Endothelial cell of umbilical vein (primary cell): ENCODE measurements around the gene ZFP1. TPM values are rescaled to one million over a fixed set of nuclear protein-coding genes. Genes with fewer than 3 reads are reported as not detected.

Experiments used
- BruUV-seq: library from RNA; stranded (reverse); fragments of 400-500 nt; replicated peaks from 2 replicates; lab custom pipeline; 2021; lab: Mats Ljungman, UMichigan
- CTCF ChIA-PET: fragments of 300-600, 350-600 bp; sonication (Branson Sonifier 250); formaldehyde crosslinking; loops from one replicate; lab custom pipeline; 2021; ENCODE audit warnings: antibody characterized with exemption, inconsistent platforms; lab: Charles Lee
- POLR2A ChIA-PET: fragments of 300-600, 350-600 bp; sonication (Branson Sonifier 250); formaldehyde crosslinking; loops from one replicate; lab custom pipeline; 2021; ENCODE audit warnings: antibody characterized with exemption, inconsistent platforms; lab: Charles Lee
- DNase-seq: peaks from one replicate; pipeline ENCODE4 v3.0.0-alpha.2; 2011; ENCODE audit warnings: low read depth, low spot score
- FAIRE-seq: peaks from 2 replicates; lab custom pipeline; 2011; peaks lifted over from hg19 to GRCh38; lab: Jason Lieb, UNC
- H2AFZ ChIP-seq: 2 replicates; pipeline ENCODE4 v1.6.0; 2012; ENCODE audit warnings: low read depth, low read length, control low read depth, inconsistent platforms
- H3K27ac ChIP-seq: 2 replicates; pipeline ENCODE4 v1.5.1; 2011; ENCODE audit warnings: low read depth, mild to moderate bottlenecking, control low read depth, low read length, moderate library complexity; ENCODE audit not compliant: insufficient read depth
- H3K27me3 ChIP-seq, 2 experiments: 2 replicates each; pipeline versions ENCODE4 v1.6.0 to v1.6.1; 2011; ENCODE audit warnings: low read length in 2 of 2, mixed read lengths in 1 of 2; ENCODE audit not compliant: control insufficient read depth in 2 of 2, insufficient read depth in 2 of 2
- H3K36me3 ChIP-seq, 2 experiments: 2 replicates in 1 of 2; 3 replicates in 1 of 2; pipeline ENCODE4 v1.5.1; 2011; ENCODE audit warnings: low read length in 2 of 2, mild to moderate bottlenecking in 1 of 2, moderate library complexity in 1 of 2; ENCODE audit not compliant: control insufficient read depth in 2 of 2, insufficient read depth in 2 of 2; ENCODE audit errors: extremely low read depth in 1 of 2
- H3K4me1 ChIP-seq: 3 replicates; pipeline ENCODE4 v1.5.1; 2011; ENCODE audit warnings: mild to moderate bottlenecking, low read length; ENCODE audit not compliant: control insufficient read depth, insufficient read depth; ENCODE audit errors: extremely low read depth
- H3K4me2 ChIP-seq: 2 replicates; pipeline ENCODE4 v1.6.1; 2011; ENCODE audit warnings: low read length, control low read depth, mixed read lengths; ENCODE audit not compliant: insufficient read depth
- H3K4me3 ChIP-seq, 3 experiments: fragments of 200-600 bp in 1 of 3; sonication (generic), shearing (Covaris generic) in 1 of 3; replicated peaks in 1 of 3; 2 replicates each; pipeline ENCODE4 v1.5.1; 2011 to 2016; ENCODE audit warnings: control low read depth in 3 of 3, low read length in 3 of 3, mild to moderate bottlenecking in 2 of 3, inconsistent platforms in 1 of 3, low read depth in 1 of 3, moderate library complexity in 1 of 3; ENCODE audit not compliant: insufficient read depth in 1 of 3
- H3K79me2 ChIP-seq: 2 replicates; pipeline ENCODE4 v1.6.0; 2012; ENCODE audit warnings: low read length, inconsistent platforms; ENCODE audit not compliant: control insufficient read depth, insufficient read depth
- H3K9ac ChIP-seq: replicated peaks from 2 replicates; pipeline ENCODE3; 2011; ENCODE audit warnings: low read length, control low read depth; ENCODE audit not compliant: insufficient read depth; ENCODE audit errors: extremely low read depth
- H3K9me1 ChIP-seq: replicated peaks from 3 replicates; pipeline ENCODE4 v1.6.0; 2011; ENCODE audit warnings: mild to moderate bottlenecking, low read length; ENCODE audit not compliant: control insufficient read depth, insufficient read depth; ENCODE audit errors: extremely low read depth
- H3K9me3 ChIP-seq: replicated peaks from 2 replicates; pipeline ENCODE4 v1.5.1; 2012; ENCODE audit warnings: low read length, inconsistent platforms; ENCODE audit not compliant: control insufficient read depth, insufficient read depth
- H4K20me1 ChIP-seq: replicated peaks from 2 replicates; pipeline ENCODE3; 2011; ENCODE audit warnings: mild to moderate bottlenecking, low read length; ENCODE audit not compliant: control insufficient read depth, insufficient read depth; ENCODE audit errors: extremely low read depth
- CTCF ChIP-seq, 2 donors: IDR thresholded peaks; 1 replicate in 1 of 2; 2 replicates in 1 of 2; pipeline ENCODE4 v1.5.1; 2011; ENCODE audit warnings: low read length in 2 of 2, mild to moderate bottlenecking in 2 of 2, moderate library complexity in 2 of 2, control low read depth in 1 of 2, inconsistent platforms in 1 of 2, low read depth in 1 of 2; ENCODE audit not compliant: insufficient read depth in 1 of 2; ENCODE audit errors: extremely low read depth in 1 of 2
- EZH2 ChIP-seq: IDR thresholded peaks from 2 replicates; pipeline ENCODE4 v1.6.1; 2012; ENCODE audit warnings: borderline replicate concordance, low read depth, mild to moderate bottlenecking, moderate library complexity, low read length, inconsistent platforms; ENCODE audit not compliant: severe bottlenecking
- FOS ChIP-seq: IDR thresholded peaks from 2 replicates; pipeline ENCODE4 v1.6.1; 2011; ENCODE audit warnings: mild to moderate bottlenecking, low read length, moderate library complexity, borderline replicate concordance; ENCODE audit not compliant: insufficient read depth
- GATA2 ChIP-seq: IDR thresholded peaks from 2 replicates; pipeline ENCODE4 v1.7.0; 2011; ENCODE audit warnings: low read depth, mild to moderate bottlenecking, moderate library complexity, mixed read lengths, low read length; ENCODE audit not compliant: insufficient read length, insufficient read depth
- JUN ChIP-seq: IDR thresholded peaks from 2 replicates; pipeline ENCODE4 v1.6.1; 2011; ENCODE audit warnings: borderline replicate concordance, low read depth; ENCODE audit not compliant: insufficient read length, insufficient read depth
- MAX ChIP-seq: IDR thresholded peaks from 2 replicates; pipeline ENCODE4 v1.6.1; 2011; ENCODE audit not compliant: insufficient read depth, insufficient read length
- MYC ChIP-seq: IDR thresholded peaks from one replicate; pipeline ENCODE4 v1.6.1; 2011; ENCODE audit warnings: mild to moderate bottlenecking, low read depth, low read length
- POLR2A ChIP-seq: IDR thresholded peaks from 2 replicates; pipeline ENCODE4 v1.6.1; 2012; ENCODE audit warnings: low read depth, mild to moderate bottlenecking, control low read depth, low read length
- POLR2AphosphoS5 ChIP-seq: IDR thresholded peaks from 2 replicates; pipeline ENCODE4 v1.6.1; 2012; ENCODE audit warnings: low read depth, mild to moderate bottlenecking, control low read depth, low read length, moderate library complexity; ENCODE audit not compliant: insufficient read depth
- dilution Hi-C: fragments of 300-500 bp; cut with MboI; formaldehyde crosslinking; loops from one replicate; pipeline ENCODE4 v1.15.0; 2019; ENCODE audit warnings: low sequenced_read_pairs; ENCODE audit not compliant: extremely low pct_ligation_motif_present
- intact Hi-C: fragments of 100-400 bp; cut with micrococcal nuclease; formaldehyde crosslinking; loops from one replicate; pipeline ENCODE4 v1.10.0; 2022
- polyA plus RNA-seq, 4 experiments: library from polyadenylated mRNA; depleted of rRNA in 3 of 4; stranded (reverse) in 3 of 4; unstranded in 1 of 4; fragments of >200 nt; gene quantifications; 2 replicates each; pipeline versions ENCODE4 v1.2.1 to v1.2.3, GENCODE V29; 2011 to 2012; ENCODE audit warnings: missing spikeins in 1 of 4
- total RNA-seq: library from RNA; stranded (reverse); gene quantifications from 2 replicates; pipeline ENCODE4 v1.2.3, GENCODE V29; 2021

The ZFP1 gene
- total and polyA plus RNA-seq, 2 donors (not counting 3 experiments of a cell fraction or from before 2014, with no cell fraction given): 2.8 to 9.8 TPM

GRCh38 chr16:75101635-75102034 lies 46.7 kb upstream of the ZFP1 start:
- Histone ChIP-seq H3K27me3 (no peaks in the 10 kb centered on the region), H4K20me1 (no peaks in the 10 kb centered on the region), H3K36me3 (peaks cover 0 to 2% of the 10 kb centered on the region in 2 experiments), H3K4me1 (peaks cover 18% of the 10 kb centered on the region), H3K4me3 (no peak overlapping the region), H3K27ac (no peak overlapping the region), H3K9me1 (no peaks in the 10 kb centered on the region), H3K4me2 (no peak overlapping the region), H3K9me3 (no peaks in the 10 kb centered on the region), H3K79me2 (no peaks in the 10 kb centered on the region), H3K9ac (no peak overlapping the region), H2AFZ (no peak overlapping the region)
- no peak for DNase-seq
- dilution Hi-C loops (no loop called here), intact Hi-C loops (no loop called here)
- TF ChIP-seq FOS (no peak), POLR2AphosphoS5 (no peak), EZH2 (no peak), JUN (no peak), MAX (no peak), MYC (no peak), GATA2 (no peak), POLR2A (no peak), CTCF (IDR thresholded peaks at IDR 0.05; ENCODE audit: extremely low read depth in 1 of 2, insufficient read depth in 1 of 2, low read depth in 1 of 2, low read length in 2 of 2) (no peak)
- ChIA-PET CTCF (interaction anchor here (0.8 to 0.9 kb wide), 3 partner anchors 9 to 103 kb away, joined by 3 to 4 read pairs (median 3); partner anchors contain the start of gene ZNRF1), POLR2A (no interaction called here)
- no peak for FAIRE-seq
- BruUV-seq: no TSS peak
